Fibroblast of pulmonary artery (primary cell): Measurements from ENCODE around the gene AGAP1.

Experiments used
- DNase-seq: peaks from one replicate; pipeline ENCODE4 v3.0.0-alpha.2; 2010; ENCODE audit warnings: low read depth
- H3K4me3 ChIP-seq: replicated peaks from 2 replicates; pipeline ENCODE4 v1.5.1; 2011; ENCODE audit warnings: low read depth, mild to moderate bottlenecking, control low read depth, low read length, moderate library complexity
- TF ChIP-seq, protein P1 (sequence below): IDR thresholded peaks from 2 replicates; pipeline ENCODE4 v1.5.1; 2011; ENCODE audit warnings: mild to moderate bottlenecking, control low read depth, low read length, inconsistent platforms; ENCODE audit errors: missing control alignments

AGAP1 gene

GRCh38 chr2:235639428-235639773 is 145.6 kb downstream of the AGAP1 start:
- TF ChIP-seq, protein P1, sequence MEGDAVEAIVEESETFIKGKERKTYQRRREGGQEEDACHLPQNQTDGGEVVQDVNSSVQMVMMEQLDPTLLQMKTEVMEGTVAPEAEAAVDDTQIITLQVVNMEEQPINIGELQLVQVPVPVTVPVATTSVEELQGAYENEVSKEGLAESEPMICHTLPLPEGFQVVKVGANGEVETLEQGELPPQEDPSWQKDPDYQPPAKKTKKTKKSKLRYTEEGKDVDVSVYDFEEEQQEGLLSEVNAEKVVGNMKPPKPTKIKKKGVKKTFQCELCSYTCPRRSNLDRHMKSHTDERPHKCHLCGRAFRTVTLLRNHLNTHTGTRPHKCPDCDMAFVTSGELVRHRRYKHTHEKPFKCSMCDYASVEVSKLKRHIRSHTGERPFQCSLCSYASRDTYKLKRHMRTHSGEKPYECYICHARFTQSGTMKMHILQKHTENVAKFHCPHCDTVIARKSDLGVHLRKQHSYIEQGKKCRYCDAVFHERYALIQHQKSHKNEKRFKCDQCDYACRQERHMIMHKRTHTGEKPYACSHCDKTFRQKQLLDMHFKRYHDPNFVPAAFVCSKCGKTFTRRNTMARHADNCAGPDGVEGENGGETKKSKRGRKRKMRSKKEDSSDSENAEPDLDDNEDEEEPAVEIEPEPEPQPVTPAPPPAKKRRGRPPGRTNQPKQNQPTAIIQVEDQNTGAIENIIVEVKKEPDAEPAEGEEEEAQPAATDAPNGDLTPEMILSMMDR: no peak
- H3K4me3 ChIP-seq: no peak overlapping the region
- peak; percentile 93 for DNase-seq

GRCh38 chr2:235639885-235640284 is 146.0 kb downstream of the AGAP1 start:
- TF ChIP-seq, protein P1: no peak
- no peak for DNase-seq
- no peak overlapping the region for H3K4me3 ChIP-seq

DNA sequence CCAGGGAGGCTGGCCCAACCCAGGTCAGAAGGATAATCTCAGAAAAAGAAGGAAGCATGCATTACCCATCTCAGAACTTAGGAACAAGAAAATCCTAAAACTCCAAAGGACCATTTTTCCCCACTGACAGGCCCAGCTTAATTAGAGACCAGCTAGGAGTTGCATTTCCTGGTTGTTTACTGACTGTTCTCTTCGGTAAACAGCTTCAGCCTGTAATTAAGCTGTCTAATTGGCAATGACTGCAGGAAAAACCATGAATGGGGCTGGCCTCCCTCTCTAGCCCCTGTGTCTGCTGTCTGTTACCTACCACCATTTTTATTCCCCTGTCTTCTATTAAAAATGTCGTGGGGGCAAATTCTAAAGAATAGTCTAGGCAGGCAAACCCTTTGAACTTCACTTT is 146.5 kb downstream of the AGAP1 start:
- TF ChIP-seq, protein P1: no peak
- DNase-seq: no peak
- H3K4me3 ChIP-seq: no peak overlapping the region

GRCh38 chr2:235640926-235641723 is 147.3 kb downstream of the AGAP1 start:
- H3K4me3 ChIP-seq: no peak overlapping the region
- peak; percentile 43 for DNase-seq
- TF ChIP-seq, protein P1: no peak

- TF ChIP-seq, protein P1: no peak
- no peak overlapping the region for H3K4me3 ChIP-seq
- no peak for DNase-seq
These were observed 148.1 kb downstream of the AGAP1 start for GRCh38 chr2:235641956-235642355.

DNA sequence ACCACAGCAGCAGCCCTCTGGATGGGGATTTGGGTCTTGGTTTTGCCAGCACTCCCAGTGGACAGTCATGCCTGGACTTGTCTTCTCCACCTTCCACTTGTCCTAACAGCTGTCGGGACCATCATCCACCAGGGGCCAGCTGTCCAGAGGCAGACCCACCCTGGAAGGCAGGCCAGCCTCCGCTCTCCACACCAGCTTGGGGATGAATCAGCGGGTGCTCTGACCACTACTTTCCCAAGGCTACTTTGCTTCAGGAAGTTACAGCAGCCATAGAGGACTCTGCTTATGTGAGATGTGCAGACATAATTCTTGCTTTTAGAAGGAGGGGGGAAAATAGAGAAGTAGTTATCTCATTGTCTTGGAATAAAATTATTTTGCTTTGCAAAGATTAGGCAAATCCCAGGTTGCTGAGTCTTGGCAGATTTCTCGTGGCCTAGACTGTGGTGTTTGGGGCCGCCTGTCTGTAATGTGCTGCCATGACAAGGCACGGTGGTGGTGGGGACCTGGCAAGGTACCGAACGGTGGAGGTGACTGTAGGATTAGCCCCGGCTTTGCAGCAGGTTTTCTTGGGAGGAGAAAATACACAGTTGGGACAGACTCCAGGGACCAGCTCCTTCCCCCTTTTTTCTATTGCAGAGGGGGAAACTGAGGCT is 148.7 kb downstream of the AGAP1 start:
- H3K4me3 ChIP-seq: no peak overlapping the region
- TF ChIP-seq, protein P1: peak; percentile 44
- DNase-seq: peak; percentile 61
